Spleen (tissue), 7 donors: ENCODE data around the gene RHBDF2.

Experiments
- POLR2A ChIP-seq, 3 donors: fragments of 450-650 bp; IDR thresholded peaks; one replicate each; pipeline ENCODE4 v1.5.1; 2017; ENCODE audit warnings: antibody characterized with exemption in 3 of 3, mild to moderate bottlenecking in 1 of 3
- POLR2AphosphoS5 ChIP-seq, 3 donors: sonication (generic); formaldehyde crosslinking; IDR thresholded peaks; one replicate each; pipeline ENCODE4 v1.5.1; 2017; ENCODE audit warnings: antibody characterized with exemption in 3 of 3
- TF ChIP-seq, protein P1 (sequence below), 11 experiments: fragments of 200-600 bp in 7 of 11; fragments of 450-650 bp in 4 of 11; sonication (generic) in 4 of 11; IDR thresholded peaks in 8 of 11; conservative IDR thresholded peaks in 3 of 11; 1 replicate in 7 of 11; 2 replicates in 4 of 11; pipeline versions ENCODE4 v1.4.0 to v1.8.0; 2016 to 2021; ENCODE audit warnings: antibody characterized with exemption in 11 of 11, inconsistent platforms in 4 of 11, mild to moderate bottlenecking in 1 of 11
- donor health status: DM: no; HTN: no; CAD: no; lungs with moderate emphysema.
- donor health status: DM: no; HTN: no; CAD: no.
- donor health status: DM: no; HTN: no; CAD: no.

DNA sequence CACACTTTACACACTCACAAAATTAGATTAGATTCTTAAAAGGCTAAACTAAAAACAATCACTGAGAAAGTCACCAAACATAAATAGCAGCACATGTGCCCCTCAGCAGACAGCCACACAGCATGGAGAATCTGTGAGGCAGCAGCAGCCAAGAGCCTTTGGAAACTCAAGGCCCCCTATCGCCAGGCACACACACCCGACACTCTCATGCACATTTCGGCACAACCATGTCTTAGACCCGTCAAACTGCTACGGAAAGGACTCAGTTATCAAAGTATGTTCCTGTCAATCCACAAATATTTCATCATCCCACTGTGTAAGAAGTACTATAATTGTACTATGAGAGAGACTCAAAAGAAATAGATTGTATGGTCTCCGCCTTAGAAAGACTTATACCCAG, 69.2 kb downstream of the RHBDF2 start:
- TF ChIP-seq, protein P1, sequence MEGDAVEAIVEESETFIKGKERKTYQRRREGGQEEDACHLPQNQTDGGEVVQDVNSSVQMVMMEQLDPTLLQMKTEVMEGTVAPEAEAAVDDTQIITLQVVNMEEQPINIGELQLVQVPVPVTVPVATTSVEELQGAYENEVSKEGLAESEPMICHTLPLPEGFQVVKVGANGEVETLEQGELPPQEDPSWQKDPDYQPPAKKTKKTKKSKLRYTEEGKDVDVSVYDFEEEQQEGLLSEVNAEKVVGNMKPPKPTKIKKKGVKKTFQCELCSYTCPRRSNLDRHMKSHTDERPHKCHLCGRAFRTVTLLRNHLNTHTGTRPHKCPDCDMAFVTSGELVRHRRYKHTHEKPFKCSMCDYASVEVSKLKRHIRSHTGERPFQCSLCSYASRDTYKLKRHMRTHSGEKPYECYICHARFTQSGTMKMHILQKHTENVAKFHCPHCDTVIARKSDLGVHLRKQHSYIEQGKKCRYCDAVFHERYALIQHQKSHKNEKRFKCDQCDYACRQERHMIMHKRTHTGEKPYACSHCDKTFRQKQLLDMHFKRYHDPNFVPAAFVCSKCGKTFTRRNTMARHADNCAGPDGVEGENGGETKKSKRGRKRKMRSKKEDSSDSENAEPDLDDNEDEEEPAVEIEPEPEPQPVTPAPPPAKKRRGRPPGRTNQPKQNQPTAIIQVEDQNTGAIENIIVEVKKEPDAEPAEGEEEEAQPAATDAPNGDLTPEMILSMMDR (IDR thresholded peaks at IDR 0.05 in 8 of 11, conservative IDR thresholded peaks at IDR 0.05 in 3 of 11), result no peak
- no peak for TF ChIP-seq POLR2A (IDR thresholded peaks at IDR 0.05)
- no peak for TF ChIP-seq POLR2AphosphoS5 (IDR thresholded peaks at IDR 0.05)
